C4-2B (cell line): ENCODE data around the gene TPRKB.

ENCODE experiments used
- H3K27ac ChIP-seq: fragments of 450-650 bp; 2 replicates; pipeline ENCODE4 v1.5.1; 2017
- CTCF ChIP-seq: fragments of 450-650 bp; conservative IDR thresholded peaks from 2 replicates; pipeline ENCODE4 v1.5.1; 2017; ENCODE audit warnings: mild to moderate bottlenecking
- ZFX ChIP-seq: fragments of 450-650 bp; IDR thresholded peaks from 2 replicates; pipeline ENCODE4 v1.6.1; 2017

Gene TPRKB

GRCh38 chr2:73772819-73773218, 35.7 kb upstream of the TPRKB start:
- no peak for TF ChIP-seq ZFX
- no peak for TF ChIP-seq CTCF
- no peak overlapping the region for H3K27ac ChIP-seq

GRCh38 chr2:73770725-73771124, 33.6 kb upstream of the TPRKB start:
- no peak overlapping the region for H3K27ac ChIP-seq
- TF ChIP-seq ZFX, result no peak
- TF ChIP-seq CTCF, result no peak

- no peak for TF ChIP-seq ZFX
- no peak for TF ChIP-seq CTCF
- H3K27ac ChIP-seq, result no peak overlapping the region
Observed at GRCh38 chr2:73766994-73767393, 29.8 kb upstream of the TPRKB start.

GRCh38 chr2:73766349-73766748, 29.2 kb upstream of the TPRKB start:
- no peak overlapping the region for H3K27ac ChIP-seq
- TF ChIP-seq CTCF, result no peak
- TF ChIP-seq ZFX, result no peak

- no peak overlapping the region for H3K27ac ChIP-seq
- TF ChIP-seq ZFX (no peak), CTCF (no peak)
Observed at GRCh38 chr2:73764945-73765344, 27.8 kb upstream of the TPRKB start.

GRCh38 chr2:73762571-73762970, 25.4 kb upstream of the TPRKB start:
- TF ChIP-seq CTCF (no peak), ZFX (no peak)
- no peak overlapping the region for H3K27ac ChIP-seq

GRCh38 chr2:73759904-73760303, 22.8 kb upstream of the TPRKB start:
- TF ChIP-seq CTCF, result no peak
- no peak for TF ChIP-seq ZFX
- H3K27ac ChIP-seq, result no peak overlapping the region
